ENCODE data around the gene RALGPS2.

Gene RALGPS2

GRCh38 chr1:178935610-178936009 is 210.6 kb downstream of the RALGPS2 start:
- TF ChIP-seq, protein P1, sequence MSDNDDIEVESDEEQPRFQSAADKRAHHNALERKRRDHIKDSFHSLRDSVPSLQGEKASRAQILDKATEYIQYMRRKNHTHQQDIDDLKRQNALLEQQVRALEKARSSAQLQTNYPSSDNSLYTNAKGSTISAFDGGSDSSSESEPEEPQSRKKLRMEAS (IDR thresholded peaks at IDR 0.05; ENCODE audit: low read depth, low read length) = no peak
- no peak for TF ChIP-seq POLR2A (IDR thresholded peaks at IDR 0.05; ENCODE audit: extremely low read depth, insufficient read length)
- TF ChIP-seq MYC (IDR thresholded peaks at IDR 0.05; ENCODE audit: low read depth, low read length) = no peak
- no peak for TF ChIP-seq CTCF (IDR thresholded peaks at IDR 0.05; ENCODE audit: low read depth, low read length)
- peak overlapping the region; percentile 53 for H3K4me3 ChIP-seq (ENCODE audit: low read depth, low read length)
- no peak for DNase-seq (ENCODE audit: low read depth)

GRCh38 chr1:178937695-178938094 is 212.7 kb downstream of the RALGPS2 start:
- TF ChIP-seq MYC (IDR thresholded peaks at IDR 0.05; ENCODE audit: low read depth, low read length) (no peak), POLR2A (IDR thresholded peaks at IDR 0.05; ENCODE audit: extremely low read depth, insufficient read length) (no peak)
- H3K4me3 ChIP-seq (ENCODE audit: low read depth, low read length) = no peak overlapping the region
- DNase-seq (ENCODE audit: low read depth) = no peak

DNA sequence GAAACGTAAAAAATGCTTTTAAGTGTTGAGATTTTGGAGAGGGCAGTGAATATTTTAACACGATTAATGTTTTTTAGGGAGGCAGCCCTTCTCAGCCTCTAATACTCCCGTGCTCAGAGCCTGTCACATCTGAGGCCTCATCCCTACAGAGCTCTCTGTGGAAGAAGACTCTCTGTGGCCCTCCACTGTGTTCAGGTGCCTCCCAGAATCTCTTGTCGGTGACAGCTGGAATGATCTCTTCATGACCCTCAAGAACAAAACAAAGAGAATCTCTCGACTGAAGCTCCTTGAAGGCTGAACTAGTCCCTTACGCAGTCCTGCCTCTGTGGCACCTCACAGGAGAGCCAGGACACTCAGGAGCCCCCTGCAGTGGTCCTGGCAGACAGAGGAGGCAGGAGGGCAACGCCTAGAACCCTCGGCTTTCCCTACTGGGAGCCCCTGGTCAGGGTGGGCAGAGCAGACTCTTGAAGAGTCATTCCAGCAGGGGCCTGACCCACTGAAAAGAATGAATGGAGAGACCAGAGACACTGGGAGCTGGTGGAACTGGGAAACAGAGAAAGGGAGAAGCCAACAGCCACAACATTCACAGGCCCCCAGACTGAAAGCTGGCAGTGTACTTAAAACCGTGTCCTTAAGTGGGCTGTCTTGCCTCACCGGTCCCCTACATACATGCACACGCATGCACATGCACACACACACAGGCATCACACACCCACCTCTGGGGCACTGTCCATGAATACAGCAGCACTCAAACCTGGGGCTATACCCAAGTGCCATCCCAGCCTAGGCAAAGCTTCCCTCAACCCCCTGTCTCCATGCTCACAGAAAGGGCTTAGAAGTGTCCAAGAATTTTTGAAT is 213.3 kb downstream of the RALGPS2 start:
- H3K4me3 ChIP-seq (ENCODE audit: low read depth, low read length) = no peak overlapping the region
- TF ChIP-seq MYC (IDR thresholded peaks at IDR 0.05; ENCODE audit: low read depth, low read length) = no peak
- no peak for TF ChIP-seq POLR2A (IDR thresholded peaks at IDR 0.05; ENCODE audit: extremely low read depth, insufficient read length)
- TF ChIP-seq, protein P1 (IDR thresholded peaks at IDR 0.05; ENCODE audit: low read depth, low read length) = no peak
- no peak for TF ChIP-seq CTCF (IDR thresholded peaks at IDR 0.05; ENCODE audit: low read depth, low read length)
- DNase-seq (ENCODE audit: low read depth) = no peak

- H3K4me3 ChIP-seq (ENCODE audit: low read depth, low read length) = no peak overlapping the region
- TF ChIP-seq MYC (IDR thresholded peaks at IDR 0.05; ENCODE audit: low read depth, low read length) (no peak), CTCF (IDR thresholded peaks at IDR 0.05; ENCODE audit: low read depth, low read length) (no peak)
- DNase-seq (ENCODE audit: low read depth) = no peak
These were observed 213.9 kb downstream of the RALGPS2 start for GRCh38 chr1:178938959-178939317.

DNA sequence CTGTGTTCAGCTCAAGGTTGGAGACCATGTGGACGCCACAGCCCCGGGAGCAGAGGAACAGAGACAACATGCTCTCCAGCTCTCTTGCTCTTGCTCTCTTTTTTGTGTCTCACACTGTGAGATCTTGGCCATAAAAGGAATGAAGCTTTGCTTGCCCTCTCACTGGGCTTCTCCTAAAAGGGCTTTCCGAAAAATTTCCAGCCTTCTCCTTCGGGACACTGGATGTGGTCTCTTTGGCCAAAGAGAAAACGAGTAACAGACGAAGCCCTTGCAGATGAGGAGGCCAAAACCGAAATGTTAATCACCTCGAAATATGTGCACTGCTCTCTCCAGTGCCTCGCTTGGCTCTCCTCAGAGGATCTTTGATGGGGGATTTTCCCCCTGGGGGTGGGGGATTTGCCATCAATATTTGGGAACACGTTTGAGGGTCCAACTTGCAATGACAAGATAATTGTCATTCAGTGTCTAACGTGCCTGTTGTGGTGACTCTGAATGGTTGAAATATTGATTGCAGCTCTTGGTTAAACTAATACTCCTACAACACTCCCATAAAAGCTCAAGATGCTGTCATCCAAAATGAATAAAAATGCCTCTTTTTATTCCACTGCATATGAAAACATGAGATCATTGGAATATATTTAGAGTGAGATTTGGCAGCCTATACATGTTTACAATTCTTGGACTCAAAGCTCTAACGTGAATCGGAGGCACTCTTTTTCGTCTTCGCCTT is 214.5 kb downstream of the RALGPS2 start:
- TF ChIP-seq MYC (IDR thresholded peaks at IDR 0.05; ENCODE audit: low read depth, low read length) (no peak), POLR2A (IDR thresholded peaks at IDR 0.05; ENCODE audit: extremely low read depth, insufficient read length) (no peak), CTCF (IDR thresholded peaks at IDR 0.05; ENCODE audit: low read depth, low read length) (no peak)
- TF ChIP-seq, protein P1 (IDR thresholded peaks at IDR 0.05; ENCODE audit: low read depth, low read length) = no peak
- DNase-seq (ENCODE audit: low read depth) = no peak
- no peak overlapping the region for H3K4me3 ChIP-seq (ENCODE audit: low read depth, low read length)

DNA sequence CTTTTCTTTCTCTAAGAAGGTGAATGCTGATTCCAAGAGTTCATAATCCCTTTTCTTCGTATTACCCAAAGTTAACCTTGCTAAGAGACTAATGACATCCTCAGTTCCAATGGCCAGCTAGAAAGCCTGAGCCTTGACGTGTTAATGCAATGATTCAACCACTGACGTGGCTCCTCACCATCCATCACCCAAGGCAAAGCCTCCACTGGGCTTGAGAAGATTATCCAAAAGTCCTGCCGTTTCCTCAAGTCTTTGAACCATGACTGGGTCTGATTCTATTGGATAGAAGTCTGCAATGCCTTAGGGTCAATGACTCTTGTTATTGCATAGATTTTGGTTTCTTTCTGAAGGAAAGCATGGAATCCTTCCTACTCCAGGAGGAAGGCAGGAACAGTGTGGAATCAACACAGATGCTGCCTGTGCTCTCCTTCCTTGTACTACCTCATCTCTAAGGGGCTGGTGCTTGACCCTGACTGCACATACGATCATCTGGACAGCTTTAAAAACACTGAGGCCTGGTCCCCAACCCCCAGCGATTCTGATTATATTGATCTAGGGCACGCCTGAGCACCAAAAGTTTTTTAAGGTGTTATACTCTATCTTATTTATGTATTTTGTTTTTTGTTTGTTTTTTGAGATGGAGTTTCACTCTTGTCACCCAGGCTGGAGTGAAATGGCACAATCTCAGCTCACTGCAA is 215.2 kb downstream of the RALGPS2 start:
- TF ChIP-seq MYC (IDR thresholded peaks at IDR 0.05; ENCODE audit: low read depth, low read length) (no peak), CTCF (IDR thresholded peaks at IDR 0.05; ENCODE audit: low read depth, low read length) (no peak), POLR2A (IDR thresholded peaks at IDR 0.05; ENCODE audit: extremely low read depth, insufficient read length) (no peak)
- TF ChIP-seq, protein P1 (IDR thresholded peaks at IDR 0.05; ENCODE audit: low read depth, low read length) = no peak
- DNase-seq (ENCODE audit: low read depth) = no peak
- no peak overlapping the region for H3K4me3 ChIP-seq (ENCODE audit: low read depth, low read length)

All from NB4 (cell line).